ENCODE data around the gene ACTG2.

DNA sequence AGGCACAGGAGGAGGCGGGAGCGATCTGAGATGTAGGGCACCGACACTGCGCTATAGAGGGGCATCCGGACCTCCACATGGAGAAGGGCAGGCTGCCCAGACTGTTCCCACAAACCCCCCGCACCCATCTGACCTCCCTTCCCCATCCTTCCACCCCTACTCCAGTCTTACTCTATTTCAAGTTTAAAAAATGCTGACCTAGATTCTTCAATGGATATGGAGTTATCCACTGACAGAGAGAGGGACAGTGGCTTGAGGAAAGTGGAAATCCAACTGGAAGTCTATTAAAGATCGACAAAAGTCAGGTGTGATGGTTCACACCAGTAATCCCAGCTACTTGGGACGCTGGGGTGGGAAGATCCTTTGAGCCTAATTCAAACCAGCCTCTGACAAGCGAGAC lies 28.8 kb downstream of the ACTG2 start:
- TF ChIP-seq, protein P1, sequence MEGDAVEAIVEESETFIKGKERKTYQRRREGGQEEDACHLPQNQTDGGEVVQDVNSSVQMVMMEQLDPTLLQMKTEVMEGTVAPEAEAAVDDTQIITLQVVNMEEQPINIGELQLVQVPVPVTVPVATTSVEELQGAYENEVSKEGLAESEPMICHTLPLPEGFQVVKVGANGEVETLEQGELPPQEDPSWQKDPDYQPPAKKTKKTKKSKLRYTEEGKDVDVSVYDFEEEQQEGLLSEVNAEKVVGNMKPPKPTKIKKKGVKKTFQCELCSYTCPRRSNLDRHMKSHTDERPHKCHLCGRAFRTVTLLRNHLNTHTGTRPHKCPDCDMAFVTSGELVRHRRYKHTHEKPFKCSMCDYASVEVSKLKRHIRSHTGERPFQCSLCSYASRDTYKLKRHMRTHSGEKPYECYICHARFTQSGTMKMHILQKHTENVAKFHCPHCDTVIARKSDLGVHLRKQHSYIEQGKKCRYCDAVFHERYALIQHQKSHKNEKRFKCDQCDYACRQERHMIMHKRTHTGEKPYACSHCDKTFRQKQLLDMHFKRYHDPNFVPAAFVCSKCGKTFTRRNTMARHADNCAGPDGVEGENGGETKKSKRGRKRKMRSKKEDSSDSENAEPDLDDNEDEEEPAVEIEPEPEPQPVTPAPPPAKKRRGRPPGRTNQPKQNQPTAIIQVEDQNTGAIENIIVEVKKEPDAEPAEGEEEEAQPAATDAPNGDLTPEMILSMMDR (conservative IDR thresholded peaks at IDR 0.05; ENCODE audit: low read depth, low read length), result 0 out of 2 replicates have a peak, but pooled peaks have one; percentile 1
- TF ChIP-seq EZH2 (IDR thresholded peaks at IDR 0.05; ENCODE audit: borderline replicate concordance, low read depth, low read length, poor library complexity, severe bottlenecking), result no peak
